ENCODE measurements around the gene THRAP3.
"Not testable (repeated sequence)": the region's sequence is repeated elsewhere in the genome, so short reads cannot be mapped to it uniquely, and the experiment has no call there.

GRCh38 chr1:36230279-36230678 is 6.0 kb downstream of the THRAP3 start:
- TF ChIP-seq, protein P1, sequence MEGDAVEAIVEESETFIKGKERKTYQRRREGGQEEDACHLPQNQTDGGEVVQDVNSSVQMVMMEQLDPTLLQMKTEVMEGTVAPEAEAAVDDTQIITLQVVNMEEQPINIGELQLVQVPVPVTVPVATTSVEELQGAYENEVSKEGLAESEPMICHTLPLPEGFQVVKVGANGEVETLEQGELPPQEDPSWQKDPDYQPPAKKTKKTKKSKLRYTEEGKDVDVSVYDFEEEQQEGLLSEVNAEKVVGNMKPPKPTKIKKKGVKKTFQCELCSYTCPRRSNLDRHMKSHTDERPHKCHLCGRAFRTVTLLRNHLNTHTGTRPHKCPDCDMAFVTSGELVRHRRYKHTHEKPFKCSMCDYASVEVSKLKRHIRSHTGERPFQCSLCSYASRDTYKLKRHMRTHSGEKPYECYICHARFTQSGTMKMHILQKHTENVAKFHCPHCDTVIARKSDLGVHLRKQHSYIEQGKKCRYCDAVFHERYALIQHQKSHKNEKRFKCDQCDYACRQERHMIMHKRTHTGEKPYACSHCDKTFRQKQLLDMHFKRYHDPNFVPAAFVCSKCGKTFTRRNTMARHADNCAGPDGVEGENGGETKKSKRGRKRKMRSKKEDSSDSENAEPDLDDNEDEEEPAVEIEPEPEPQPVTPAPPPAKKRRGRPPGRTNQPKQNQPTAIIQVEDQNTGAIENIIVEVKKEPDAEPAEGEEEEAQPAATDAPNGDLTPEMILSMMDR (IDR thresholded peaks at IDR 0.05), result not testable (repeated sequence)
- TF ChIP-seq POLR2A (IDR thresholded peaks at IDR 0.05), result not testable (repeated sequence)

All from lower leg skin (tissue), 3 donors.